NOMO-1 treated with DMSO at 0.1 percent for 48 hours (cell line): ENCODE measurements around the gene CEP55.

ENCODE experiments used
- DNase-seq: peaks from one replicate; lab custom pipeline; 2025; ENCODE audit not compliant: unreplicated experiment; lab: John Stamatoyannopoulos, UW

The CEP55 gene

DNA sequence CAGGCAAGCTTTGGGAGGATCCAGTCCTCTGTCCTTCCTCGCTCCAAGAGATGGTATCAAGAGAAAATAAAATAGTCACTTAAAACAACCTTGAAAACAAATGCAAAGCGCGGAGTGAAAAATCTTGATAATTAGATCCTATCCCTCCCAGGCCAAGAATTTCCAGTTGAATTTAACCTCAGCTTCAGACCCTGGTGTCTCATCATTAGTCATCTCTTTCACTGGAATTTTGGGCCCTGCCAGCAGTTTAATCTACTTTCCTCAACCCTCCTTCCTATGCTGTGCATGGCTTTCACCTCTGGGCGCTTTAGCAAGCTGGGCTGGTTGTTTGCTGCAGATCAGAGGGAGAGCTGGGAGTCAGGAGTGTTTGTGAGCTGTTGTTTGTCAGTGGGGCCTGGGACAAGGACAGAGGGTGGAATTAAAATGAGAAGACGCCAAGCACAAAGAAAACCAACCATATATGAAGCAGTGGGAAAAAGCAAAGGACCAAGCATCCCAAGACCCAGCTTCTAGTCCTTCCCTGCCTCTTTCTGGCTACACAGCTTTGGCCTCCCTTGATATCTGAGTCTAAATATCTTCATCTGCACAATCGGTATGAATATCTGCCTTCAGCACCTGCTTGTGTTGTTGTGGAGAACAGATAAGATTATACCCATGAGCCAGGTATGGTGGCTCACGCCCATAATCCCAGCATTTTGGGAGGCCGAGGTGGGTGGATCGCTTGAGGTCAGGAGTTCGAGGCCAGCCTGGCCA lies 27.8 kb upstream of the CEP55 start:
- no peak for DNase-seq

DNA sequence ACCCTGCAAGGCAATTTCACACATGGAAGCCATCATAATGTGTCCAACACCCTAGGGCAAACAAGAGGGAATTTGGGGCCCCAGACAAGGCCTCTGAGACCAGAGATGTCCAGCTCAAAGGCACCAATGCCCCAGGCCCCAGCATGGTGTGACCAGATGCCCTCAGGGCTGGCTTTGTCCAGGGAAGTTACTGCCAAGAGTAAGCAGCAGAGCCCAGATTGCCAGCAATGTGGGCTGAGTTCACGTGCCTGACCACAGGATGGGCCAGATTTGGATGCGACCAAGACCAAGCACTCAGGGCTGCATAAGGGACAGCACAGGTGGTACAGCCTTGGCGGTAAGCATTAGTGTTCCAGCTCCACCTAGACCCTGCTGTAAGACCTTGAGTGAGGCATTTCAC lies 27.0 kb upstream of the CEP55 start:
- DNase-seq, result no peak

DNA sequence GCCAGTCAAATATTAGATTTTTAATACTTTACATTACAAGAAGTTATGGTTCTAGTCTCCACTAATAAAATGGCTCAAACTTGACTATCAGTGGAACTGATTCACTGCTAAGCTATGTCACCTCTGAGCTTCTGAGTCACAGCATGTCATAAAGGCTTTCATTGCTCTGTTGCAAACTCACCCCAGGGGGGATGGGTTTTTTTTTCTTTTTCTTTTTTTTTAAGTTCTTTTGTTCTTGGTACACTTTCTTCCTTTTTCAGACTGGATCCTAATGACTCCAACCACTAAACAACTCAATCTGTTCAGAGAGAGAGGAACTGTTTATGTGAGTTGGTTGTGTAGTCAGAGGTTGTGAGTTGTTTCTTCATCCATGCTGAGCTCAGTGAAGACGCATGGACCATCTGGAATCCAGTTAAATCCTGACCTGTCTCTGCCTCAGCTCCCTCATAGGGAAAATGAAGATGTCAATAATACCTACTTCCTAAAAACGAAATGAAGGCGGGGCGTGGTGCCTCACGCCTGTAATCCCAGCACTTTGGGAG lies 25.2 kb upstream of the CEP55 start:
- peak; percentile 79 for DNase-seq

DNA sequence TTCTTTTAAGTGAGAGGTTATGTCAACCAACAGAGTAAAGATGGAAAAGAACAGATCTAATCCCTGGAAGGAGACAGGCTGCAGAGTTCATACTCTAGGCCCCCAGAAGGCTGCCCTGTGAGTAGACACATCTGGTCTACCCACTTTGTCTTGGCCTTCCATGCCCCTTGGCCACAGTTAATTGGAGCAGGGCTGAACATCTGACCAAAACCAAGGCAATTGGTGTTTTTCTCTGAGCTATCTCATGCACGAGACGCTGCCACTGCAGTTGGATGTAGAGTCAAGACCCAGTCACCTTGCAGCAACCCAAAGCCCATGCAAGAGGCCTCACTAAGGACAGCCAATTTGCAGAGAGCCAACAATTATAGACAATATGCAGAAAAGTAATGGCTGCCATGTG lies 23.3 kb upstream of the CEP55 start:
- DNase-seq, result no peak

DNA sequence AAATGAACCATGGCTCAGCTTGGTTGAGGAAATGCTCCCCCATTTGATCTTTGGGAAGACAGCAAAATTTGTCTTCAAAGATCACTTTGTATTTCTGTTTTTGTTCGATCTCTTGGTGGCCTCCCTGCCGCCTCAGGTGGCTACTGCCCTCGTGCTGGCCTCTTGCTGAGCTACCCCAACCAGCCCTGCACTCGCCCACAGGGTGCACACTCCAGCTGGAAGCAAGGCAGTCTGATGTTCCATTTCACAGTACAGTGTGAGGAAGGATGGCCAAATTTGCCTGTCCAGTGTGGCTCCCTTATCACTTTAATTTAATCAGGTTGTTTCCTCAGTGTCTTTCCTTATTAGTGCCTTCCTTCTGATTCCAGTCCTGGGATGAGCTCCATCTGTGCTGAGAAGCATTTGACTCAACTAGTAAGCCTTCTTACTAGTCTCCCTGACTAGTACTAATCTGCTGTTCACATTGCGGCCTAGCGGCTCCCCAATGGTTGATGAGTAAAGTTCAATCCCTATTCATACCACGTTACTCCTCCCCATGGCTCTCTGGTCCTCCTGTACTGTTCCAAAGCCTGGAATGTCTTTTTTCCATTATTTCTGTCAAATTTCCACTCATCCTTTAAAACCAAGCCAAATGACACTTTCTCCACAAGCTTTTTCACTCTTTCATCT lies 22.5 kb upstream of the CEP55 start:
- DNase-seq, result no peak

DNA sequence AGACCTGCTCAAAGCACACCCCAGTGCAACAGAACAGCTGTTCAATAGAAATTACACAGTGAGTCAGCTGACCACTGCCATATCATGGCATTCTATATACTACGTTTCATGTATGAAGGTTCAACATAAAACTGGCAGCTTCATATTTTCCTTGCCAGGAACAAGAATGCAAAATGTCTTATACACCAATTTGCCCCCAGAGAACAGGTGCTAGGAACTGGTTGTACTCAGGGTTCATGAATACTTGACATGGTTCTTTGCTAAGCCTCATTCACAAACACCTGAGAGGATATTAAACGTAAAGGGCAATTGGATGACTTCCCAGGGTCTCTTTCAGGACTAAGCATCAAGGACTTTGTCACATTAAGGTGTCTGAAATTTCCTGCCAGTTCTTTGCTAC lies 21.2 kb upstream of the CEP55 start:
- no peak for DNase-seq

DNA sequence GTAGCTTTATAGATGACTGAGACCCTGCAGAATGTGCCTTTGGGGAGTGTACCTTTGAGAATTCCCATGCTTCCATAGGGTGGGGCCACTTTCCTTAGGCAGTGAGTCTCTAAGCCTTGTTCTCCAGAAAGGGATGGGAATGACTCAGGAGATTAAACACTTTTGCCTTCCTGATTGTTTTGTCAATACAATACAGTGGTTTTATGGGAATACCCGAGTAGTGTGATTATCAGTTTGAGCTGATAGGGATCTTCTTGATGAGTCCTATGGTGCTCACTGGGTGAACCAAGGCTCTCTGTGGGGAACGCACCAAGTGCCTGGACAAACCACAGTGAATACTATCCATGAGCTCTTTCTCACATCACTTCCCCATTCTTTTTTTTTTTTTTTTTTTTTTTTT lies 20.5 kb upstream of the CEP55 start:
- DNase-seq, result peak; percentile 34

DNA sequence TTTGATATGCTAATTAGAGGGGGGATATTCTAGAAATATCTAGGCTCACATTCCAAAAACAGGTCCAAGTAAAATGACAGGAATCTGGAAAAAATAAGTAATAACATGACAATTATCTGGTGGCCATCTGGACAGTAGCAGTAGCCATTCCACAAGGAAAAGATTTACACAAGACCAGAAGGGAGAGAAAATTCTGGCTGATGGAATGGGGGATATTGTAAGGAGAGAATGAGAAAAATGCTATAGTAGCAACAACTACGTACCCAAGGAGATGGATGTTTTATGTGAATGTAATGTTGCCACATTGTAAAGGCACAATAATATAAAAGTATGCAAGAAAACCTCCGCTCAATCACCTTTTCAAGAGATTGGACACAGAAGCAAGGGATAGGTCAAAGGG lies 19.7 kb upstream of the CEP55 start:
- no peak for DNase-seq

DNA sequence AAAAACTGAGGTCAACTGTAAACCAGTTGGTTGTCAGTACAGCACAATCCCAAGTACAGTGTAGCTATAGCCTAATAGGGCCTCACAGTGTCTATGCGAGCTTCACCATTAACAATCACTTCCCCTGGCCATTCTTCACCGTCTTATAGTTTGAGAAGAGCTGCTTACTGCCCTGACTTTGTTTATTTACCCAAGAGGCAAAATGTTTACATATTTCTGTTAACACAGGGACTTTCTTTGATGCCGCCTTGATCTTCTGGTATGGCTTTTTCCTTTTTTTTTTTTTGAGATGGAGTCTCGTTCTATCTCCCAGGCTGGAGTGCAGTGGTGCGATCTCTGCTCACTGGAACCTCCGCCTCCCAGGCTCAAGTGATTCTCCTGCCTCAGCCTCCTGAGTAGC lies 17.5 kb upstream of the CEP55 start:
- DNase-seq, result no peak

DNA sequence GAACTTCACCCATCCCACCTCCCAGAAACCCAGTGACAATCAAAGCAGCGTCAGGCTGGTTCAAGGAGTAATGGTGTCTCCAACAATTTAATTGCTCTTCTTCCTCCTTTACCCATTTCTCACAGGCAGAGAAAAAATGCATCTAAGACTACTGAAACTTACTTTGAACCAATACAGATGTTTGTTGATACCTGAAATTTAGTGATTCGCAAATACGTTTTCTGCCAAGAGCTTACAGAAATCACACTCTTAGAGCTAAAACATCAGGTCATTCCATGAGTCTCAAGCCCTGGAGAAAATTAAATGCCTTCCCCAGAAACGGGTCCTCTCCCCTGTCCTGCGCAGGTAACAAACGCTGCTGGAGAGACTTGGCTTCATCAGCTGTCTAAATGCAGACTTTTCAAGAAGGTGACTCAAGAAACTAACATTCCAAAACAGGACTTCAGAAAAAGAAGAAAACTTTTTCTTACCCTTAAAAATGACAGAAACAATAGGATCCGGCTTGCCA lies 14.7 kb upstream of the CEP55 start:
- no peak for DNase-seq

DNA sequence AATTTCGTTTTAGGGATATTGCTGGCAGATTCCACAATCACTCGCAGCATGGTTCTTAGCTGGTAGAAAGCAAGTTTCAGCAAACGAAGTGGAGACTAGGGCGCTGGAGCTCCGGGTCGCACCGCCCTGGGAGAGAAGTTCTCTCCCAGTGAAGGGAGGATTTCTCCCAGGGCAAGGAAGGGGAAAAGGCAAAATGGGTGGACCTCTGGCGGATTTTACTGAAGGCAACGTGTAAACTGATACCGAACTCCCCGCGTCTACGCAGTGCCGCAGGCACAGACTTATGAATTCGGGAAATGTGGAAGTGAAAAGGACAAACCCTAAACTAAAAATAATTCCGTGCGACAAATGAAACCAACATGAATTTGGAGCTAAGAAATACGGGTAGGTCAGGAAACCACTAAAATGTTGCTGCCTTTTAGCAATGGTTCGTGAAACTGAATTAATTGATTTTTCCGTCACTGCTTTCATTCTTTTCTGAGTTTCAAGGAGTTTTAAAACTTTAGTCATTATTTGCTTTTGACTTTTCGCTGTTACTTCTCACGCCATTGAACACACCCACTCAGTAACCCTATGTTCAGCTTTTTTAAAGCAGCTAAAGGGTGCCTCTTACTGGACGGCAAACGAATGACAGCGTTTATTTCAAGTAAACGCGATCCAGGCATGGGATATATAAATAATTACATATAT lies 14.1 kb upstream of the CEP55 start, which contains the start of gene MYOF:
TSS of gene MYOF (minus strand) at position 190 of the 690 bp plus-strand sequence. CDS start at position 50, 140 bp downstream.
- DNase-seq, result peak; percentile 83

DNA sequence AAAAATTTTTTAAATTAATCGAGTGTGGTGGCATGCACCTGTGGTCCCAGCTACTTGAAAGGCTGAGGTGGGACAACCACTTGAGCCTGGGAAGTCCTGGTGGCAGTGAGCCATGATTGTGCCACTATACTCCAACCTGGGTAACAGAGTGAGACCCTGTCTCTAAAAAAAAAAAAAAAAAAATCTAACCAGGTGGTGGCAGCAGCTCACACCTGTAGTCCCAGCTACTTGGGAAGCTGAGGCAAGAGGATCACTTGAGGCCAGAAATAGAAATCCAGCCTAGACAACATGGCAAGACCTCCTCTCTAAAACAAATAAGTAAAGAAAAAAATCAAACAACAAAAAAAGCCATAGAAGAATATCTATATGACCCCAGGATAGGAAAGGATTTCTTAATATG lies 10.7 kb upstream of the CEP55 start:
- no peak for DNase-seq

DNA sequence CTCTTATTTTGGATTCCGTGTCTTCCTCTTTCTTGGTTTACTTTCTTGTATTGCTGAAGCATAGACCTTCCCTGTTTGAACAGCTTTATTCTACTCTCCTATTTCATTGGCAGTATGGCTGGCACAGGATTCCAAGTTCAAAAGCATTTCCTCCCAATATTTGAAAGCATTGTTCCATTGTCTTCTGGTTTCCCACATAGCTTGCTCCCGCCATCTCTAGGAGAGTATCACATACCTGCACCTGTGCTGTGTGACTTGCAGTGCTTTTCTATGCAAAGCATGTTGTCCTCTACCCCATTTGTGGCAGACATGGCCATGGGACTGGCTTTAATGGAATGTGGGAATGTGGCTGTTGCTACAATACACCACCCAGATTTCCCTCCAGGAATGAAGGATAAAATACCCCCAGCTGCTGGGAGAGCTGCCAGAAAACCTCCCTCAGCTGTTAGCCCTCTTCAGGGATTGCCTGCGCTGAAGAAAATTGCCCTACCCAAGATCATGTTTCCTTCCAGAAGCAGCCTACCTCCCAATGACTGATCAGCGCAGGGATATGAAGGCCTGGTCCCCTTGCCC lies 7.4 kb upstream of the CEP55 start:
- DNase-seq, result no peak

DNA sequence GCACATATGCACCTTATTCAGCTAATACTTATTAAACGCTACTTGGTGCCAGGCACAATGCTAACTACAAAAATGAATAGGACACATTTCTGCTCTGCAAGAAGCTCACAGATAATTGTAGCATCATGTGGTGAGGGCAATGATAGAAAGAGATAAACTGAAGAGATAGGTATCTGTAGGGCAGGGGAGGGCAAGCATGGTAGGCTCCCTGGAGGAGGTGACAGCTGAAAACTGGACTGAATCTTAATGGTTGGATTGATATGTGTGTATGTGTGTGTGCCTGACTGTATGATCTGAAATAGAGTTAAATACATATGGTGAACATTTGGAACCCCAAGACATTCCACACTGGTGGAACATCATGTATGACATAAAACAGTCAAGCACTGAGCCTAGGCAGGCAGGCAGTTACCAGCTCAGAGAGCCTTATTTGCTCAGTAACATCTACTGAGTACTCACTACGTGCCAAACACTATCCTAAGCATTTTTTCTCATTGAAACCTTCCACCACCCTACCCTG lies 4.8 kb upstream of the CEP55 start:
- DNase-seq, result no peak

DNA sequence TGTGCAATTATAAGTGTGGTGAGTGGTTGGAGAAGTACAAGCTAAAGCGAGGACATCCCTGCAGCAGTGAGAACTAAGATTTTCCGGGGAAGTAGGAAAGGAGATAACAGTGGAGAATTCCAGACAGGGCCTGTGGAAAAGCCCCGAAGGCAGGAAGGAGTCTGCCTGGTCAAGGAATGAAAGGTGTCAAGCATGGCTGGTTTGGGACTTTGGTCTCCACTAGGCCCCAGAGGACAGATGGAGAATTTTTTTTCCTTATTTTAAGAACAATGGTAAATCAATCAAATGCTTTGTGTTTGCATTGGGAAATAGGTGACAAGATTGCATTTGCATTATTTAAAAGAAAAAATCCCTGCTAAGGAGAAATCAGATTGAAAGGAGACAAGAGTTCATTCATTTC lies 3.2 kb upstream of the CEP55 start:
- DNase-seq, result no peak

DNA sequence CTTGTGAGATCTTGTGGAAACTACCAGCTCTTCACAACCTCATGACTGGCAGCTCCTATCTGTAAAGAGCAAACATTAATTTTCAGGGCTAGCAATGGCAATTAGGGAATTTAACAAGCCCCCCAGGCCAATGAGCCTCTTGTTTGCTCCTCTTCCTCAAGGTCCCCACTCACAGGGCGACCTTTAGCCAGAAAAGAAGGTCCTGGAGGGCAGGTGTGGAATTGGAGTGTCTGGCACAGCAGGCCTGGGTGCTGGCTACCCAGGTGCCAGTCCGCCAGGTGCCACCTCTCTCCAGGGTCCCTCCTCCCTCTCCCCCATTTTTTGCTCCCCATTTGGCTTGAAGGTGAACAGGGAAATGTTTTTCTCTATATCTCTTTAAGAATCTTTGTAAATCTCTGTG lies 1.9 kb upstream of the CEP55 start:
- no peak for DNase-seq

DNA sequence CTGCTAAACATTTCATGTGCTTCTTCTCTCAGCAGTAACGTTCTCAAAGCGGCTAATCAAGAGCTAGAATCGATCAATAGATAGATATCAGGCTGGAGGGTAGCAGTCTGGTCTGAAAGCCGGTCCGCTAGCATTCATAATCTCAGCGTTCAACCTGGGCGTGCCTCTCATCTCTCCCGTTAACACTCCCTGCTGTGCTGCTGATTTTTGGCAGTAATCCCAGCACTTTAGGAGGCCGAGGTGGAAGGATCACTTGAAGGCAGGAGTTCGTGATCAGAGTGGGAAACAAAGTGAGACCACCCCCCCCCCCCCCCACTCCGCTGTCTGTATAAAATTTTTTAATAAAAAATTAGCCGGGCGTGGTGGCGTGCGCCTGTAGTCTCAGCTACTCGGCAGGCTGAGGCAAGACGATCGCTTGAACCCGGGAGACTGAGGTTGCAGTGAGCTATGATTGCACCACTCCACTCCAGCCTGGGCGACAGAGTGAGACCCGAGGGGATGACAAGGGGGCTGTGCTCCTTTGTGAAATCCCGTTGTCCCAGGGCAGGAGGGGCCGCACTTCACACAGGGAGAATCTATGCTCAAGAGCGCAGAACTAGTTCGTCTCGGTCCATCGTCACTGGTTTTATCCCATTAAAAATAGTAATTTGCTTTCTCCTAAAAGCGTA lies 624 bp upstream of the CEP55 start:
- DNase-seq, result no peak

DNA sequence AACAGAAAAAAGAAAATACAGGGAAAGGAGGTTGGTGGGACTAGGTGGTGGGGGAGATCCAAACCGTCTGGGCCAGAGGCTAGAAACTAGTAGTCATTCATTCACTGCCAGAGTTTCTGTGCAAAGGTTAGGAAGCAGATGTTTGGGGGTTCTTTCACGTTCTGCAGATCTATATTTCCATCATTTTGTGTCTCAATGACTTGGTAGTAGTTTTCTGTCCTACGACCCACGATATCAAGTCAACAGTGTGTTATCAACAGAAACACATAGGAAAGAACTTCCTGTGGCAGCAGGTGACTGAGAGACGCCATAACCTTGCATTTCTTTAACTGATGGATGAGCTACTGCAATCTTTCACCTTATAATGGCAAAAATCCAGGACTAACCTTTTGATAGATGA lies 1.8 kb downstream of the CEP55 start:
- no peak for DNase-seq

DNA sequence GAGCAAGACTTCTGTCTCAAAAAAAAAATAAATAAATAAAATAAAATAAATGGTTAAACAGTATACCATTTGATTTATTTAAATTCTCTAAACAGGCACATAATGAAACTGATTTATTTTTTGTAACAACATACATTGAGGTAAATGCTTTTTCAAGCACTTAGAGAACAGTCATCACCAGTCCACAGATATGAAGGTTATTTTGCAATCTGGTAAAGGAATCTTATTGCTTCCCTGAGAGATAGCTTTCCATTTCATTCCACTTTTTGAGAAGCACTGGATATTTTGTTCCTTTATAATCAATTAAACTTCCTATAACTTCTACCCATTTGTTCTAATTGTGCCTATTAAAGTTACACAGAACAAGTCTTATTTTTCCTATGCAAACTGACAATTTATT lies 5.2 kb downstream of the CEP55 start:
- no peak for DNase-seq

DNA sequence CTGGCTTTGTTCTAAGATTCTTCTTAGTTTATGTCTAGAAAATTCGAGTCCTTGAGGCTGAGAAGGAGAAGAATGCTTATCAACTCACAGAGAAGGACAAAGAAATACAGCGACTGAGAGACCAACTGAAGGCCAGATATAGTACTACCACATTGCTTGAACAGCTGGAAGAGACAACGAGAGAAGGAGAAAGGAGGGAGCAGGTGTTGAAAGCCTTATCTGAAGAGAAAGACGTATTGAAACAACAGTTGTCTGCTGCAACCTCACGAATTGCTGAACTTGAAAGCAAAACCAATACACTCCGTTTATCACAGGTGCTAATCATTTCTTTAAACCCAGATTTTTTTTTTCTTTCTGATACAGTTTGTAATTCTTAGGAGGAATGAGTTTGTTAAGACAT lies 6.7 kb downstream of the CEP55 start:
- DNase-seq, result no peak

DNA sequence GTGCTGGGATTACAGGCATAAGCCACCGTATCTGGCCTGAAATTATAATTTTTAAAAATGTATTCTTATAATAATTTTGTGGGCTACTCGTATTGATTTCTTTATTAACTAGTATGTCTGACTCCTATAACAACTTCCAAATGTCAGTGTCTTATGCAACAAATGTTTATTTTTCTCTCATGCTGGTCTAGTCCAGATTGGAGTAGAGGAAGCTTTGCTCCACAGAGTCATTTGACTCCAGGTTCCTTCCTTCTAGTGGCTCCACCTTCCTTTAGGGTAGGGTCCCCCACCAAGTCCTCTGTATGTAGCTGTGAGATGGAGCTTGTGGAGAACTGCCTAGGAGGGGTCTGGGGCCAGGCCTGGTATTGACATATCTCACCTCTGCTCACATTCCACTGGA lies 8.7 kb downstream of the CEP55 start:
- no peak for DNase-seq
